Peyer's patch (tissue), 4 donors: ENCODE data around the gene PDP2.

ENCODE experiments used
- CTCF ChIP-seq, 6 experiments: fragments of 450-650 bp in 4 of 6; fragments of 200-600 bp in 2 of 6; sonication (generic) in 1 of 6; IDR thresholded peaks; one replicate each; pipeline ENCODE4 v1.5.1; 2017 to 2019; ENCODE audit warnings: antibody characterized with exemption in 6 of 6, mild to moderate bottlenecking in 3 of 6, moderate library complexity in 1 of 6
- POLR2A ChIP-seq, 2 donors: fragments of 450-650 bp; IDR thresholded peaks; one replicate each; pipeline ENCODE4 v1.5.1; 2017; ENCODE audit warnings: antibody characterized with exemption in 2 of 2, mild to moderate bottlenecking in 2 of 2, moderate library complexity in 2 of 2

GRCh38 chr16:66840883-66841282 is 39.4 kb upstream of the PDP2 start:
- TF ChIP-seq CTCF (IDR thresholded peaks at IDR 0.05) (no peak), POLR2A (IDR thresholded peaks at IDR 0.05) (no peak)
